GM18907 (cell line): ENCODE results near the gene AUTS2.
"Not testable (repeated sequence)": the region's sequence is repeated elsewhere in the genome, so short reads cannot be mapped to it uniquely, and the experiment has no call there.

Experiments
- ATAC-seq: cut with Tn5 transposase; IDR thresholded peaks from one replicate; pipeline ENCODE4 v1.9.1; 2021; ENCODE audit warnings: mild to moderate bottlenecking, moderate library complexity; ENCODE audit not compliant: unreplicated experiment

The AUTS2 gene

GRCh38 chr7:70706698-70707097 lies 1108.4 kb downstream of the AUTS2 start:
- ATAC-seq, result no peak

- ATAC-seq, result no peak
These were observed 1109.6 kb downstream of the AUTS2 start for GRCh38 chr7:70707823-70708243.

- no peak for ATAC-seq
These were observed 1111.8 kb downstream of the AUTS2 start for GRCh38 chr7:70710011-70710480.

GRCh38 chr7:70710651-70711050 lies 1112.4 kb downstream of the AUTS2 start:
- ATAC-seq, result no peak

DNA sequence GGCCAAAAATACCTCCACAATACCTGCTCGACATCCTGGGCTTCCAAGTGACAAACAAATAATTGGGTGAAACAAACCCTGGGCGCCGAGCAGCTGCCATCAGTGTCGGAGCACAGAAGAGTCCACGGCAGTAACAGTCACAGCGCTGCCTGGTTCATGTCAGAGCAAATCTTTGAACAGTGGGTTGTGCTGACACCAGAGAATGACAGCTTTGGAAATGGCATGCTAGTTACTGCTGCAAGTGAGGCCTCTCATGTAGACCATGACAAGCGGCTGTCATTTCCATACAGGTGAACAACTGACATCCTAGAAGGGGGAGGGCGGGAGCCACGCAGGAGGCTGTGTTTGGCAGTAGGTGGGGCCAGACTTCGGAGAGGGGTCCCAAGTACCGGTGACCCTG lies 1113.2 kb downstream of the AUTS2 start:
- ATAC-seq, result no peak

DNA sequence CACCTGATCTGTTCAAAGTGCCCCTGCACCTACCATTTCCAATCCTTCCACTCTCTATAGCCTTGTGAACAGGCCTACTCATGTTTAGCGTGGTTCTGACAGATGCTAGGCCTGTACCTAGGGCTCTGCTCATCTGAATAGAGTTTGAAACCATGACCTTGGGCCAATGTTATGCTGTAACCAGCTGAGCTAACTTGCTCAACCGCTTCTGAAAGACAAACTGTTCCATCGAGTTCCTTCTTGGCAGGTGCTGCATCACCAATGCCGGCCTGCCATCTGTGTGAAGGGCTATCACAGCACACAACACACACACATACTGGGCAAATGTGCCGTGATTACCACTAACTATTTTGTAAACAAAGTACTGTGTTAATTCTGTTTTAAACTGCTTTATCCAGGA lies 1114.7 kb downstream of the AUTS2 start:
- no peak for ATAC-seq

GRCh38 chr7:70714506-70715038 lies 1116.3 kb downstream of the AUTS2 start:
- ATAC-seq, result no peak

DNA sequence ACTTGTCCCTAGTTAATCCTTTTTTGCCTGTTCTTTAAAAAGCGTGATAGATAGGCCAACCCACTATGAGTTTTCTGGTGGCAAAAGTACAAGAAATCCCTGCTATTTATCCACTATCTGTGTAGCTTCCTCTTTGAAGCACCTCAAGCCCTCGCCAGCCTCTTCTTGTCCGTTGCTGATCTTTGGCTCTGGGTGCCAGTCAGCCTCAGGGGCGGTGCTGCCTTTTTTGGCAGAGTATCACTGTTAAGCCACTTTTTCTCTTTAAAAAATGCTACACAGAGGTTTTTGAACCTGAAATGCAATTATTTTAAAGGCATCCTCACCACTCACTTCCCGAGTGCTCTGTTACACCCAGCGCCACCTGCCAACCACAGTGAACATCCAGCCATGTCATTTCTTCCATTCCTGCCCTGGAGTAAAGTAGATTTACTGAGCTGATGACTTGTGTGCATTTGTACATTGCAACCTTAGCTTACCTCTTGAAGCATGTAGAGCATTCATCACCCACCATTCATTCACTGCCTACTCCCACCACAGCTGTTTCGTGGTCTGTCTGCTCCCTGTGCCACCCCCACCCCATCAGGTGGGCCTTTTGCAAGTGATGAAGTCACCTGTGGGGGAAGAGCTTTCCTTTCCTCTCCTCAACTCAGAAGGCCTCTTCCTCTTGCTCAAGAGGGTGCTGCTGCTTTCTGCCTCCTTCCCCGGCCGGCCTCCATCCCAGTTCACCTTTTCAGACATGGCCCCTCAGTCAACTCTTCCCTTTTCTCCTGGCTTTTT lies 1119.5 kb downstream of the AUTS2 start:
- no peak for ATAC-seq

- ATAC-seq, result no peak
These were observed 1120.8 kb downstream of the AUTS2 start for GRCh38 chr7:70719125-70719524.

- no peak for ATAC-seq
These were observed 1122.1 kb downstream of the AUTS2 start for GRCh38 chr7:70720191-70720873.

DNA sequence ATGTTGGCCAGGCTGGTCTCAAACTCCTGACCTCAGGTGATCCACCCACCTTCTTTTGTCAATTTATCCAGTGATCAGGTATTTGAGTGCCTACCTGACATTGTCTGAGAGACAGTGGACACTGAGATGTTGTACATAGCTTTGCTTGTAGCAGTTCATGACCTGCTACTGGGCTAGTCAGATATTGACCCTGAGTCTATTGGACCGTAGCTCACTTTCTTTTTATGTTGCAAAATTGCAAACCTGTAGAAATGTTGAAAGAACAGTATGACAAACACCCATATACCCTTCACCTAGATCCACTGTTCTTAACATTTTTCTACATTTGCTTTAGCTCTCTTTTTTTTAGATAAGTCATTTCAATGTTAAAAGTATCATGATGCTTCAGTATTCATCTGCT lies 1123.2 kb downstream of the AUTS2 start:
- ATAC-seq, result no peak

DNA sequence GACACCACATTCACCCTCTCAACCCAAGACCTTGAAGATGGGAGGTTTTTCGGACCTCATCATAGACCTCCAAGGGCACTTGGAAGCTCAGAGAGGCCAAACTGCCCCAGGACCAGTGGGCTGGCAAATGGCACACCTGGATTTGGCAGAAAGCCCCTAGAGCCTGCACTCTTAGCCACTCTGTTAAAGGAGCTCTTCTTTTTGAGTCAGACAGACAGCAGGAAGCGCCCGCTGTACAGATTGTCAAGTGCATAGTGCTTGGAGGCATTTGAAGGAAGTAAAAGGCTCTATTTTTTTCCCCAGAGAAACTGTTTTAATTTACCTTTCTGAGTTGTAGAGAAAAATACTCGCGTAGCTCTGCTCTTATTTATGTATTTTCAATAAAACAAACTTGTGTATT lies 1125.1 kb downstream of the AUTS2 start:
- no peak for ATAC-seq

- ATAC-seq, result no peak
These were observed 1127.2 kb downstream of the AUTS2 start for GRCh38 chr7:70725448-70725847.

GRCh38 chr7:70726294-70726693 lies 1128.0 kb downstream of the AUTS2 start:
- no peak for ATAC-seq

- no peak for ATAC-seq
These were observed 1128.7 kb downstream of the AUTS2 start for GRCh38 chr7:70726951-70727378.

GRCh38 chr7:70727861-70728260 lies 1129.6 kb downstream of the AUTS2 start:
- no peak for ATAC-seq

DNA sequence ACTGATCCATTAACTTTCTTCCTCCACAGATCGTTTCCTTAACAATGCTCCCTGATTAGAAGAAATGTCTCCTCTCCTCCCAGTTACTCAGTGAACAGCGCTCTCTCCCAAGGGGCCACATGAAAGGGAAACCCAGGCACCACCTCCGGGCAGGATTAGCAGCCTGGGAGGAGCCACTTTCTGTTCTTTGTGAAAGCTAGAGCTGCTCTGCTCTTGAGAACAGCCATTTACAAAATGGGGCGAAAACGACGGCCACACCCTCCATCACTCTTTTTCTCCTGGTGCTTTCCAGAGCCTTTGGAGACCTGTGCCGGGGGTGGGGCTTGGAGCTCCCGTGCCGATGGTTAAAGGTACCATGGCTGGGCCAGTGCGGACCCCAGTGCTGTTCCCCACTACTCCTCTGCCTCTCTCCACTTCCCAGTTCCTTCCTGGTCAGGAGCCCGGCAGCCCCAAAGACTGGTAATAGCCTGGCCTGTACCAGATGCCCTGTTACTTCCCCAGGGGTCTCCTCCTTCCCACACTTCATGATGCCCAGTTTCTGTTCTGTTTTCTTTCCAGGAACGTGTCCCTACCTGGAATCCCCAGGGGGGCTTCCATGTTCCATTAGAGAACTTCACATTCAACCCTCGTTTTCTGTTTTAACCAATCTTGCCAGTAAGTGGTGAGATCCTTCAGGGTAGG lies 1130.7 kb downstream of the AUTS2 start:
- ATAC-seq, result no peak

GRCh38 chr7:70729553-70730157 lies 1131.4 kb downstream of the AUTS2 start:
- ATAC-seq, result not testable (repeated sequence)

DNA sequence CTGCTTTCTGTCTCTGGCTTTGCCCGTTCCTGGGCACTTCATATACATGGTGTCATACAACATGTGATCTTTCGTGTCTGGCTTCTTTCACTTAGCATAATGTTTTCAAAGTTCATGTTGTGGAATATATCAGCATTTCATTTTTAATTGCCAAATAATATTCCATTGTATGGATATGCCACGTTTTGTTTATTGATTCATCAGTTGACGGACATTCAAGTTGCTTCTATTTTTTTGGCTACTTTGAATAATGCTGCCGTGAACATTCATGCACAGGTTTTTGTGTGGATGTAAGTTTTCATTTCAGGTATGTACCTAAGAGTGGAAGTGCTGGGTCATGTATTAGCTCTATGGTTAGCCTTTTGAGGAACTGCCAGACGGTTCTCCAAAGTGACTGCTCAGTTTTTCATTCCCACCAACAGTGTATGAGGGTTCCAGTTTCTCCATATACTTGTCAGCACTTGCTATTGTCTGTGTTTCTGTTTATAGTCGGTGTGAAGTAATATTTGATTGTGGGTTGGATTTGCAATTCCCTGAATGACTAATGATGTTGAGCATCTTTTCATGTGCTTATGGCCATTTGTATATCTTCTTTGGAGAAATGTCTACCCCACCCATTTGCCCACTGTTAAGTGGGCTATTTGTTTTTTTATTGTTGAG lies 1132.3 kb downstream of the AUTS2 start:
- no peak for ATAC-seq

GRCh38 chr7:70733090-70733489 lies 1134.8 kb downstream of the AUTS2 start:
- ATAC-seq, result no peak
